IMR-90 (cell line): ENCODE measurements around the gene POU2AF2. TPM values are rescaled to one million over a fixed set of nuclear protein-coding genes. Genes with fewer than 3 reads are reported as not detected.
A peak's percentile ranks its signal among the peaks of the same experiment; 100 is the strongest.

Experiments used
- ATAC-seq: fragments of 200-7000 bp; cut with Tn5 transposase; 2 replicates; pipeline ENCODE4 v1.9.1; 2020; ENCODE audit warnings: low read depth, mild to moderate bottlenecking, moderate library complexity
- BruUV-seq: library from RNA; stranded (reverse); fragments of 400-500 nt; replicated peaks from 2 replicates; lab custom pipeline; 2021; lab: Mats Ljungman, UMichigan
- CTCF ChIA-PET: fragments of 300-600 bp; formaldehyde crosslinking; extraction: SDS; loops from one replicate; lab custom pipeline; 2021; ENCODE audit warnings: antibody characterized with exemption; lab: Yijun Ruan, JAX
- POLR2A ChIA-PET: fragments of 300-600 bp; sonication (Branson Sonifier 250); formaldehyde crosslinking; loops from one replicate; lab custom pipeline; 2022; ENCODE audit warnings: antibody characterized with exemption; ENCODE audit not compliant: unreplicated experiment; lab: Charles Lee
- DNase-seq: peaks from one replicate; pipeline ENCODE4 v3.0.0; 2013
- H2AFZ ChIP-seq: replicated peaks from 2 replicates; pipeline ENCODE3; 2013; ENCODE audit warnings: low read length, mild to moderate bottlenecking; ENCODE audit not compliant: poor library complexity
- H2AK5ac ChIP-seq: 2 replicates; pipeline ENCODE4 v1.6.1; 2013; ENCODE audit warnings: low read depth, low read length, inconsistent platforms
- H2AK9ac ChIP-seq: replicated peaks from 2 replicates; pipeline ENCODE3; 2013; ENCODE audit warnings: mild to moderate bottlenecking, low read depth, low read length, moderate library complexity; ENCODE audit not compliant: poor library complexity
- H2BK120ac ChIP-seq: 2 replicates; pipeline ENCODE4 v1.6.1; 2013; ENCODE audit warnings: low read depth, low read length, inconsistent platforms
- H2BK15ac ChIP-seq: 3 replicates; pipeline ENCODE4 v1.6.1; 2013; ENCODE audit warnings: low read depth, low read length, inconsistent platforms
- H2BK20ac ChIP-seq: 2 replicates; pipeline ENCODE4 v1.6.1; 2013; ENCODE audit warnings: low read depth, mild to moderate bottlenecking, inconsistent platforms, low read length, moderate library complexity
- H2BK5ac ChIP-seq: 2 replicates; pipeline ENCODE4 v1.6.1; 2013; ENCODE audit warnings: mild to moderate bottlenecking, low read depth, low read length, inconsistent platforms; ENCODE audit not compliant: poor library complexity, severe bottlenecking
- H3K14ac ChIP-seq: replicated peaks from 2 replicates; pipeline ENCODE4 v1.6.1; 2013; ENCODE audit warnings: low read depth, low read length, inconsistent platforms
- H3K18ac ChIP-seq: 2 replicates; pipeline ENCODE4 v1.6.1; 2013; ENCODE audit warnings: low read depth, low read length, control low read depth
- H3K23ac ChIP-seq: 2 replicates; pipeline ENCODE4 v1.6.1; 2013; ENCODE audit warnings: low read depth, low read length, inconsistent platforms
- H3K27ac ChIP-seq: 2 replicates; pipeline ENCODE4 v1.5.1; 2013; ENCODE audit warnings: mild to moderate bottlenecking, control low read depth, low read length; ENCODE audit not compliant: insufficient read depth
- H3K27me3 ChIP-seq: 2 replicates; pipeline ENCODE4 v1.6.1; 2013; ENCODE audit warnings: low read length; ENCODE audit not compliant: control insufficient read depth, insufficient read depth
- H3K36me3 ChIP-seq: 2 replicates; pipeline ENCODE4 v1.6.1; 2013; ENCODE audit warnings: low read length, mixed read lengths; ENCODE audit not compliant: control insufficient read depth, insufficient read depth
- H3K4ac ChIP-seq: 2 replicates; pipeline ENCODE4 v1.6.1; 2013; ENCODE audit warnings: low read depth, low read length, inconsistent platforms
- H3K4me1 ChIP-seq: 2 replicates; pipeline ENCODE4 v1.6.1; 2013; ENCODE audit warnings: low read length, mixed read lengths; ENCODE audit not compliant: control insufficient read depth, insufficient read depth
- H3K4me2 ChIP-seq: 2 replicates; pipeline ENCODE4 v1.6.1; 2013; ENCODE audit warnings: low read depth, mild to moderate bottlenecking, control low read depth, low read length, moderate library complexity
- H3K4me3 ChIP-seq: 2 replicates; pipeline ENCODE4 v1.5.1; 2013; ENCODE audit warnings: low read depth, mild to moderate bottlenecking, control low read depth, low read length, moderate library complexity; ENCODE audit not compliant: insufficient read depth
- H3K56ac ChIP-seq: 2 replicates; pipeline ENCODE4 v1.6.1; 2013; ENCODE audit warnings: low read length, inconsistent platforms; ENCODE audit not compliant: insufficient read depth; ENCODE audit errors: extremely low read depth
- H3K79me1 ChIP-seq, 2 experiments: 2 replicates each; pipeline ENCODE4 v1.6.1; 2013; ENCODE audit warnings: low read length in 2 of 2, inconsistent platforms in 1 of 2, low read depth in 1 of 2
- H3K9ac ChIP-seq: 2 replicates; pipeline ENCODE4 v1.6.1; 2013; ENCODE audit warnings: low read depth, low read length, control low read depth
- H3K9me1 ChIP-seq: 2 replicates; pipeline ENCODE4 v1.6.1; 2013; ENCODE audit warnings: low read length, inconsistent platforms; ENCODE audit not compliant: insufficient read depth
- H3K9me3 ChIP-seq: 2 replicates; pipeline ENCODE4 v1.6.1; 2013; ENCODE audit warnings: low read length; ENCODE audit not compliant: control insufficient read depth, insufficient read depth
- H4K20me1 ChIP-seq: 2 replicates; pipeline ENCODE4 v1.6.1; 2013; ENCODE audit warnings: low read length, inconsistent platforms; ENCODE audit not compliant: insufficient read depth
- H4K5ac ChIP-seq: 2 replicates; pipeline ENCODE4 v1.6.1; 2013; ENCODE audit warnings: mild to moderate bottlenecking, low read depth, low read length, control low read depth
- H4K8ac ChIP-seq, 2 experiments: 2 replicates each; pipeline ENCODE4 v1.6.1; 2013; ENCODE audit warnings: low read depth in 2 of 2, low read length in 2 of 2, control low read depth in 1 of 2, inconsistent platforms in 1 of 2
- H4K91ac ChIP-seq: 2 replicates; pipeline ENCODE4 v1.6.1; 2013; ENCODE audit warnings: low read depth, low read length, inconsistent platforms; ENCODE audit not compliant: insufficient read depth
- BHLHE40 ChIP-seq: fragments of 150-350 bp; IDR thresholded peaks from 2 replicates; pipeline ENCODE4 v1.6.1; 2016; ENCODE audit warnings: mild to moderate bottlenecking, low read depth, low read length
- MAFK ChIP-seq: IDR thresholded peaks from 2 replicates; pipeline ENCODE4 v1.6.1; 2012; ENCODE audit warnings: low read depth, low read length, improper control_type of control experiment
- MAZ ChIP-seq: IDR thresholded peaks from 2 replicates; pipeline ENCODE4 v1.6.1; 2012; ENCODE audit warnings: low read depth, mild to moderate bottlenecking, low read length, improper control_type of control experiment, moderate library complexity, borderline replicate concordance
- RAD21 ChIP-seq: IDR thresholded peaks from 2 replicates; pipeline ENCODE4 v1.6.1; 2012; ENCODE audit warnings: low read length, improper control_type of control experiment
- RFX5 ChIP-seq: IDR thresholded peaks from 2 replicates; pipeline ENCODE4 v1.8.0; 2012; ENCODE audit warnings: low read depth, mild to moderate bottlenecking, low read length, moderate library complexity
- SMC3 ChIP-seq: fragments of 150-350 bp; IDR thresholded peaks from 2 replicates; pipeline ENCODE4 v1.6.1; 2016; ENCODE audit warnings: low read depth, mild to moderate bottlenecking, antibody characterized with exemption, low read length, moderate library complexity
- USF2 ChIP-seq: fragments of 150-350 bp; IDR thresholded peaks from 2 replicates; pipeline ENCODE4 v1.6.1; 2017; ENCODE audit warnings: mild to moderate bottlenecking, antibody characterized with exemption, low read length, low read depth
- WGBS, 2 experiments: methylation state at CpG; one replicate each; pipeline versions ENCODE4 v1.1.5 to v1.1.7; 2013; ENCODE audit warnings: missing lambda C conversion rate in 2 of 2; ENCODE audit not compliant: insufficient read length in 1 of 2; ENCODE audit errors: extremely low coverage in 2 of 2; 5-methylcytosine and 5-hydroxymethylcytosine counted together
- dilution Hi-C: fragments of 300-500 bp; cut with HindIII; formaldehyde crosslinking; loops from one replicate; pipeline ENCODE4 v1.14.3; 2018; ENCODE audit warnings: low sequenced_read_pairs; ENCODE audit not compliant: unreplicated experiment
- in situ Hi-C: fragments of 300-500 bp; cut with MboI; formaldehyde crosslinking; loops from 3 replicates; pipeline ENCODE4 v1.14.3; 2019; ENCODE audit warnings: low sequenced_read_pairs, inconsistent platforms, mixed read lengths
- intact Hi-C: fragments of 100-400 bp; cut with micrococcal nuclease; formaldehyde crosslinking; loops from 2 replicates; pipeline ENCODE4 v1.10.0; 2022
- polyA plus RNA-seq, 3 experiments: library from polyadenylated mRNA; depleted of rRNA; stranded (reverse); fragments of >200 nt; gene quantifications; 2 replicates each; pipeline ENCODE4 v1.2.3, GENCODE V29; 2012; ENCODE audit warnings: low replicate concordance in 1 of 3
- total RNA-seq: library from RNA; depleted of rRNA; stranded (reverse); fragments of >200 nt; gene quantifications from 2 replicates; pipeline ENCODE4 v1.2.3, GENCODE V29; 2012
- TF ChIP-seq, protein P1 (sequence below): conservative IDR thresholded peaks from 2 replicates; pipeline ENCODE4 v1.5.1; 2012; ENCODE audit warnings: mild to moderate bottlenecking, low read depth, low read length, improper control_type of control experiment

POU2AF2 gene
- total and polyA plus RNA-seq, 2 of the 4 experiments (the other 2 are of a cell fraction) = not detected

DNA sequence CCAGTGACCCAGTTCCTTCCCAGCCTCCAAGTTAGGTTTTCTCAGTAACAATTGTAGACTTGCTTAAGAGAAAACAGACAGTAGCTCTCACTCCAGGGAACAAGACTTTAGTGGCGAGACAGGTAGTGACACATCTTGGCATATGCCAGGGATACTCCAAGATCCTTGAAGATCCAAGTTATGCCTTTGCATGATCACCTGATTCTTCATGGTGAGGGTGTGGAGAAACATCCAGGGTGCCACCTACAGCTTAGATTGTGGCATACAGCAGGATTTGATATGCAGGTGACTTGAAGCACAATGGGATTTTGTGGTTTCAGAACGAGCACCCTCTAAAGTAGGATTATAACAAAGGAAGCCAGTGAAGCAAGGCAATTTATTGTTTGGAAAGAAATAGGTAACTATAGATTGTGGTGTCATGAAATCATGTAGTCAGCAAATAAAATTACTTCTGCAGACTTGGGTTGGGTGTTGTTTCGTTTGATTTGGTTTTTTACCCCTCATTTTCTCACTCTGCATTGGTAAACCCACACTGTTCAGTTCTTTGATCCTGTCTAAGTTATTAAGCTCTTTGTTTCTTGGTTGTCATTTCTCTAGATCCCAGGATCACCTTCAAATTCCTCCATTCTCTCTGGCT lies 62.1 kb downstream of the POU2AF2 start:
- no peaks in the 10 kb centered on the region for H3K36me3 ChIP-seq
- H3K4me3 ChIP-seq = no peak overlapping the region
- intact Hi-C loops (no loop called here), in situ Hi-C loops (no loop called here), dilution Hi-C loops (no loop called here)
- peaks cover 64% of the 10 kb centered on the region for H3K27me3 ChIP-seq
- no peak for ATAC-seq
- H4K91ac ChIP-seq = no peak overlapping the region
- no peak overlapping the region for H3K27ac ChIP-seq
- no peaks in the 10 kb centered on the region for H3K9me1 ChIP-seq
- H2BK20ac ChIP-seq = no peak overlapping the region
- POLR2A ChIA-PET = no interaction called here
- H2BK15ac ChIP-seq = no peak overlapping the region
- H3K14ac ChIP-seq = no peak overlapping the region
- no peaks in the 10 kb centered on the region for H4K20me1 ChIP-seq
- no peak overlapping the region for H2AFZ ChIP-seq
- no peak overlapping the region for H3K23ac ChIP-seq
- H4K5ac ChIP-seq = no peak overlapping the region
- H2AK5ac ChIP-seq = no peak overlapping the region
- CTCF ChIA-PET = interaction anchor here (1.0 kb wide), 1 partner anchor 139 kb away, joined by 3 read pairs; no protein-coding TSS in a partner anchor
- H3K79me1 ChIP-seq = no peaks in the 10 kb centered on the region
- no peak overlapping the region for H3K56ac ChIP-seq
- TF ChIP-seq, protein P1, sequence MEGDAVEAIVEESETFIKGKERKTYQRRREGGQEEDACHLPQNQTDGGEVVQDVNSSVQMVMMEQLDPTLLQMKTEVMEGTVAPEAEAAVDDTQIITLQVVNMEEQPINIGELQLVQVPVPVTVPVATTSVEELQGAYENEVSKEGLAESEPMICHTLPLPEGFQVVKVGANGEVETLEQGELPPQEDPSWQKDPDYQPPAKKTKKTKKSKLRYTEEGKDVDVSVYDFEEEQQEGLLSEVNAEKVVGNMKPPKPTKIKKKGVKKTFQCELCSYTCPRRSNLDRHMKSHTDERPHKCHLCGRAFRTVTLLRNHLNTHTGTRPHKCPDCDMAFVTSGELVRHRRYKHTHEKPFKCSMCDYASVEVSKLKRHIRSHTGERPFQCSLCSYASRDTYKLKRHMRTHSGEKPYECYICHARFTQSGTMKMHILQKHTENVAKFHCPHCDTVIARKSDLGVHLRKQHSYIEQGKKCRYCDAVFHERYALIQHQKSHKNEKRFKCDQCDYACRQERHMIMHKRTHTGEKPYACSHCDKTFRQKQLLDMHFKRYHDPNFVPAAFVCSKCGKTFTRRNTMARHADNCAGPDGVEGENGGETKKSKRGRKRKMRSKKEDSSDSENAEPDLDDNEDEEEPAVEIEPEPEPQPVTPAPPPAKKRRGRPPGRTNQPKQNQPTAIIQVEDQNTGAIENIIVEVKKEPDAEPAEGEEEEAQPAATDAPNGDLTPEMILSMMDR = no peak
- TF ChIP-seq RAD21 (no peak), SMC3 (no peak), BHLHE40 (no peak), MAZ (no peak), USF2 (no peak), MAFK (peak; percentile 59), RFX5 (no peak)
- no peak overlapping the region for H3K9ac ChIP-seq
- no peak overlapping the region; the same call in 1 of the 2 replicates for H3K4me2 ChIP-seq
- H2AK9ac ChIP-seq = no peak overlapping the region
- 0 out of 2 replicates have a peak, but pooled peaks cover 1% of the 10 kb centered on the region for H3K4me1 ChIP-seq
- DNase-seq = no peak
- no peak overlapping the region for H2BK120ac ChIP-seq
- no CpG with 5 or more reads among the region's 3 CpGs for WGBS, 2 experiments
- H2BK5ac ChIP-seq = no peak overlapping the region
- no peak overlapping the region for H3K4ac ChIP-seq
- BruUV-seq = no TSS peak
- H3K9me3 ChIP-seq = no peaks in the 10 kb centered on the region; the same call in 1 of the 2 replicates
- no peak overlapping the region for H3K18ac ChIP-seq
- no peak overlapping the region for H4K8ac ChIP-seq
